HepG2 (cell line): ENCODE data around the gene CGB5. TPM values are rescaled to one million over a fixed set of nuclear protein-coding genes. Genes with fewer than 3 reads are reported as not detected.
A peak's percentile ranks its signal among the peaks of the same experiment; 100 is the strongest.

Source experiments
- ATAC-seq: fragments of 200-7000 bp; cut with Tn5 transposase; 3 replicates; pipeline ENCODE4 v1.9.1; 2020; ENCODE audit warnings: mild to moderate bottlenecking, moderate library complexity
- BruUV-seq: library from RNA; stranded (reverse); fragments of 400-500 nt; replicated peaks from 2 replicates; lab custom pipeline; 2021; lab: Mats Ljungman, UMichigan
- CTCF ChIA-PET: fragments of 300-600 bp; formaldehyde crosslinking; extraction: SDS; loops from one replicate; lab custom pipeline; 2021; ENCODE audit warnings: low total read pairs, inconsistent platforms, low intra/inter-chr PET ratio; lab: Yijun Ruan, JAX
- POLR2A ChIA-PET: fragments of 350-600 bp; sonication (Branson Sonifier 250); formaldehyde crosslinking; loops from one replicate; lab custom pipeline; 2020; ENCODE audit warnings: antibody characterized with exemption, inconsistent platforms; lab: Yijun Ruan, JAX
- DNase-seq: peaks from one replicate; pipeline ENCODE4 v3.0.0-alpha.2; 2015; ENCODE audit warnings: low spot score
- FAIRE-seq: peaks from 3 replicates; lab custom pipeline; 2011; peaks lifted over from hg19 to GRCh38; lab: Jason Lieb, UNC
- H2AFZ ChIP-seq: one replicate; pipeline ENCODE4 v1.6.1; 2011; ENCODE audit warnings: low read length, inconsistent platforms
- H3K27ac ChIP-seq: fragments of 300-600 bp; 3 replicates; pipeline ENCODE4 v1.8.0; 2011; ENCODE audit warnings: mixed run types, mild to moderate bottlenecking, mixed read lengths, low read length, inconsistent platforms; ENCODE audit not compliant: insufficient read depth; ENCODE audit errors: extremely low read length
- H3K27me3 ChIP-seq, 2 experiments: fragments of 200-600 bp in 1 of 2; 2 replicates in 1 of 2; 3 replicates in 1 of 2; pipeline versions ENCODE4 v1.6.0 to v1.8.0; 2011; ENCODE audit warnings: low read length in 2 of 2, mild to moderate bottlenecking in 2 of 2, moderate library complexity in 2 of 2, inconsistent platforms in 1 of 2; ENCODE audit not compliant: insufficient read depth in 2 of 2, control insufficient read depth in 1 of 2
- H3K36me3 ChIP-seq, 2 experiments: fragments of 200-600 bp in 1 of 2; replicated peaks in 1 of 2; 2 replicates in 1 of 2; 3 replicates in 1 of 2; pipeline versions ENCODE4 v1.5.1 to v1.8.0; 2011; ENCODE audit warnings: low read length in 2 of 2, inconsistent platforms in 1 of 2; ENCODE audit not compliant: insufficient read depth in 2 of 2, control insufficient read depth in 1 of 2
- H3K4me1 ChIP-seq: 2 replicates; pipeline ENCODE4 v1.5.1; 2012; ENCODE audit warnings: low read length, inconsistent platforms; ENCODE audit not compliant: insufficient read depth
- H3K4me2 ChIP-seq: 2 replicates; pipeline ENCODE4 v1.6.0; 2011; ENCODE audit warnings: low read depth, low read length, inconsistent platforms
- H3K4me3 ChIP-seq, 3 experiments: fragments of 200-600 bp in 1 of 3; sonication (generic), shearing (Covaris generic) in 1 of 3; replicated peaks in 1 of 3; 2 replicates each; pipeline ENCODE4 v1.5.1; 2011 to 2016; ENCODE audit warnings: low read length in 3 of 3, inconsistent platforms in 2 of 3, low read depth in 2 of 3, mild to moderate bottlenecking in 2 of 3, control low read depth in 1 of 3, mixed read lengths in 1 of 3; ENCODE audit not compliant: insufficient read depth in 1 of 3
- H3K79me2 ChIP-seq: one replicate; pipeline ENCODE4 v1.6.1; 2011; ENCODE audit warnings: low read length, inconsistent platforms; ENCODE audit not compliant: insufficient read depth
- H3K9ac ChIP-seq: 2 replicates; pipeline ENCODE4 v1.6.0; 2011; ENCODE audit warnings: mild to moderate bottlenecking, low read depth, low read length, inconsistent platforms; ENCODE audit not compliant: insufficient read depth
- H3K9me3 ChIP-seq: 2 replicates; pipeline ENCODE4 v1.5.1; 2012; ENCODE audit warnings: mild to moderate bottlenecking, low read length
- H4K20me1 ChIP-seq: 2 replicates; pipeline ENCODE4 v1.6.0; 2011; ENCODE audit warnings: inconsistent platforms, mild to moderate bottlenecking, low read length, moderate library complexity; ENCODE audit not compliant: insufficient read depth
- AGO2 ChIP-seq: fragments of 200-400 bp; formaldehyde crosslinking; optimal IDR thresholded peaks from 2 replicates; pipeline ENCODE3; 2017; ENCODE audit warnings: mild to moderate bottlenecking, low read depth, low read length, moderate library complexity
- ATF7 ChIP-seq, 2 experiments: fragments of 450-650 bp in 1 of 2; sonication (generic) in 1 of 2; formaldehyde crosslinking in 1 of 2; IDR thresholded peaks; 2 replicates each; pipeline versions ENCODE4 v1.4.0 to v1.6.1; 2016 to 2020; ENCODE audit warnings: antibody characterized with exemption in 1 of 2, mild to moderate bottlenecking in 1 of 2, missing genetic modification reagents in 1 of 2
- CREB1 ChIP-seq, 2 experiments: fragments of 450-650 bp in 1 of 2; IDR thresholded peaks; 2 replicates each; pipeline ENCODE4 v1.6.1; 2016 to 2017; ENCODE audit warnings: control low read depth in 1 of 2, mild to moderate bottlenecking in 1 of 2, missing compliant biosample characterization in 1 of 2, missing genetic modification characterization in 1 of 2
- POLR2G ChIP-seq: fragments of 200-400 bp; formaldehyde crosslinking; IDR thresholded peaks from 2 replicates; pipeline ENCODE4 v1.6.1; 2018; ENCODE audit warnings: mild to moderate bottlenecking, low read depth, low read length, moderate library complexity
- SIN3B ChIP-seq: fragments of 150-350 bp; IDR thresholded peaks from 2 replicates; pipeline ENCODE4 v1.6.1; 2014; ENCODE audit warnings: low read length
- ZNF253 ChIP-seq: sonication (generic); formaldehyde crosslinking; IDR thresholded peaks from 2 replicates; pipeline ENCODE4 v1.8.0; 2022; ENCODE audit warnings: mild to moderate bottlenecking, missing genetic modification reagents, borderline replicate concordance
- WGBS: methylation state at CpG from one replicate; pipeline ENCODE4 v1.1.6; 2017; ENCODE audit warnings: low lambda C conversion rate; 5-methylcytosine and 5-hydroxymethylcytosine counted together
- in situ Hi-C: cut with HindIII; loops from 2 replicates; pipeline ENCODE4 v1.10.0; 2017; ENCODE audit warnings: low pct_unique_long_range_greater_than_20kb; ENCODE audit not compliant: extremely low pct_ligation_motif_present
- intact Hi-C: fragments of 100-400 bp; cut with micrococcal nuclease; formaldehyde crosslinking; loops from one replicate; pipeline ENCODE4 v1.10.0; 2022; ENCODE audit not compliant: unreplicated experiment
- polyA plus RNA-seq, 8 experiments: library from polyadenylated mRNA; depleted of rRNA in 3 of 8; stranded (reverse) in 7 of 8; unstranded in 1 of 8; fragments of >200 nt; fragmentation: Illumina TruSeq in 4 of 8; extraction: Trizol in 4 of 8; gene quantifications; 2 replicates each; pipeline versions ENCODE4 v1.2.1 to v1.2.3, GENCODE V29; 2011 to 2016; ENCODE audit warnings: low read depth in 4 of 8, missing spikeins in 1 of 8, mixed read lengths in 1 of 8; ENCODE audit not compliant: insufficient read depth in 1 of 8
- total RNA-seq, 5 experiments: library from RNA; depleted of rRNA; stranded (reverse); fragments of >200 nt; fragmentation: Illumina TruSeq; extraction: Trizol; gene quantifications; 2 replicates each; pipeline ENCODE4 v1.2.3, GENCODE V29; 2016; ENCODE audit warnings: low read depth in 1 of 5
- TF ChIP-seq, protein P1 (sequence below): sonication (generic); formaldehyde crosslinking; IDR thresholded peaks from 2 replicates; pipeline ENCODE4 v1.5.1; 2020; ENCODE audit warnings: missing genetic modification reagents, mild to moderate bottlenecking, borderline replicate concordance
- TF ChIP-seq, protein P2 (sequence below): sonication (generic); formaldehyde crosslinking; IDR thresholded peaks from 2 replicates; pipeline ENCODE4 v1.8.0; 2022; ENCODE audit warnings: mild to moderate bottlenecking, missing genetic modification reagents, moderate library complexity

Gene CGB5
- total and polyA plus RNA-seq, 2 of the 13 experiments (the other 11 are each of a cell fraction or from before 2014, with no cell fraction given), result not detected

GRCh38 chr19:49014123-49014869 lies 29.4 kb upstream of the CGB5 start:
- peaks cover 9 to 50% of the 10 kb centered on the region in 2 experiments; a peak in 4 of 5 replicates for H3K36me3 ChIP-seq
- WGBS, result 98% methylated on average over 29 of the region's 32 CpGs
- CTCF ChIA-PET, result no interaction called here
- no peaks in the 10 kb centered on the region for H3K79me2 ChIP-seq
- no peak overlapping the region for H3K4me3 ChIP-seq
- no peaks in the 10 kb centered on the region for H4K20me1 ChIP-seq
- no peak overlapping the region for H2AFZ ChIP-seq
- FAIRE-seq (no peak), DNase-seq (no peak), ATAC-seq (no peak)
- in situ Hi-C loops (no loop called here), intact Hi-C loops (no loop called here)
- no peaks in the 10 kb centered on the region for H3K9me3 ChIP-seq
- POLR2A ChIA-PET, result no interaction called here
- H3K9ac ChIP-seq, result no peak overlapping the region
- TF ChIP-seq SIN3B (no peak), POLR2G (0 out of 2 replicates have a peak, but pooled peaks have one; percentile 14), CREB1 (IDR thresholded peaks at IDR 0.05) (peak; percentile 50; the same call in 1 of the 2 replicates), CREB1 (CRISPR knock-in tag; IDR thresholded peaks at IDR 0.05) (no peak), ATF7 (IDR thresholded peaks at IDR 0.05) (peak; percentile 62; the same call in 1 of the 2 replicates), ATF7 (CRISPR knock-in tag; IDR thresholded peaks at IDR 0.05) (no peak), AGO2 (peak; percentile 53), ZNF253 (no peak)
- TF ChIP-seq, protein P1, sequence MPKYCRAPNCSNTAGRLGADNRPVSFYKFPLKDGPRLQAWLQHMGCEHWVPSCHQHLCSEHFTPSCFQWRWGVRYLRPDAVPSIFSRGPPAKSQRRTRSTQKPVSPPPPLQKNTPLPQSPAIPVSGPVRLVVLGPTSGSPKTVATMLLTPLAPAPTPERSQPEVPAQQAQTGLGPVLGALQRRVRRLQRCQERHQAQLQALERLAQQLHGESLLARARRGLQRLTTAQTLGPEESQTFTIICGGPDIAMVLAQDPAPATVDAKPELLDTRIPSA (CRISPR knock-in tag), result no peak
- TF ChIP-seq, protein P2, sequence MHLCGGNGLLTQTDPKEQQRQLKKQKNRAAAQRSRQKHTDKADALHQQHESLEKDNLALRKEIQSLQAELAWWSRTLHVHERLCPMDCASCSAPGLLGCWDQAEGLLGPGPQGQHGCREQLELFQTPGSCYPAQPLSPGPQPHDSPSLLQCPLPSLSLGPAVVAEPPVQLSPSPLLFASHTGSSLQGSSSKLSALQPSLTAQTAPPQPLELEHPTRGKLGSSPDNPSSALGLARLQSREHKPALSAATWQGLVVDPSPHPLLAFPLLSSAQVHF (CRISPR knock-in tag), result no peak
- peaks cover 16% of the 10 kb centered on the region for H3K4me1 ChIP-seq
- H3K27me3 ChIP-seq, result peaks cover 0 to 3% of the 10 kb centered on the region in 2 experiments; a peak in 1 of 5 replicates
- H3K4me2 ChIP-seq, result no peak overlapping the region
- BruUV-seq, result no TSS peak
- H3K27ac ChIP-seq, result no peak overlapping the region
